ENCODE data around the gene NUP214. TPM values are rescaled to one million over a fixed set of nuclear protein-coding genes. Genes with fewer than 3 reads are reported as not detected.

The NUP214 gene
- total RNA-seq, 1 donor from 2014 or later, result 30.5 TPM

DNA sequence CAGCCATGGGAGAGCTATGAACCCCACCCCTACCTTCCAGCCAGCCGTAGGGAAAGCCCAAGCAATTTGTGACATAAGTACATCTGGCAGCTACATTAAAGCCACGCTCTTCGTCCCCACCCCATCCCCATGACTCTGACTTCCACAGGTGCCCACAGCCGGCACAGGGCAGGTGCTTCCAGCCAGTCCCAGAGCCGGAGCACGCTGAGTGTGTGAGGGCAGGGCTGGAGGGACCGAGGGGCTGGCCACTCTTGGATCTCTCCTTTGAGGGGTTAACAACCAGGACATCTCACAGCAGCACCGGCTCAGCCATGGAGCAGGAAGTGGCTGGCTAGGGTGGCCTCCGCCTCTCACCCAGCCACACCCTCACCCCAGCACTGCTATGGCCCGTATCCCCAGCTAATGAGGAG lies 153.3 kb downstream of the NUP214 start:
- Histone ChIP-seq H3K36me3 (ENCODE audit: control insufficient read depth, insufficient read depth, low read length) (no peaks in the 10 kb centered on the region), H3K27me3 (ENCODE audit: control insufficient read depth, insufficient read depth, low read length) (peaks cover 56% of the 10 kb centered on the region)
- TF ChIP-seq, protein P1, sequence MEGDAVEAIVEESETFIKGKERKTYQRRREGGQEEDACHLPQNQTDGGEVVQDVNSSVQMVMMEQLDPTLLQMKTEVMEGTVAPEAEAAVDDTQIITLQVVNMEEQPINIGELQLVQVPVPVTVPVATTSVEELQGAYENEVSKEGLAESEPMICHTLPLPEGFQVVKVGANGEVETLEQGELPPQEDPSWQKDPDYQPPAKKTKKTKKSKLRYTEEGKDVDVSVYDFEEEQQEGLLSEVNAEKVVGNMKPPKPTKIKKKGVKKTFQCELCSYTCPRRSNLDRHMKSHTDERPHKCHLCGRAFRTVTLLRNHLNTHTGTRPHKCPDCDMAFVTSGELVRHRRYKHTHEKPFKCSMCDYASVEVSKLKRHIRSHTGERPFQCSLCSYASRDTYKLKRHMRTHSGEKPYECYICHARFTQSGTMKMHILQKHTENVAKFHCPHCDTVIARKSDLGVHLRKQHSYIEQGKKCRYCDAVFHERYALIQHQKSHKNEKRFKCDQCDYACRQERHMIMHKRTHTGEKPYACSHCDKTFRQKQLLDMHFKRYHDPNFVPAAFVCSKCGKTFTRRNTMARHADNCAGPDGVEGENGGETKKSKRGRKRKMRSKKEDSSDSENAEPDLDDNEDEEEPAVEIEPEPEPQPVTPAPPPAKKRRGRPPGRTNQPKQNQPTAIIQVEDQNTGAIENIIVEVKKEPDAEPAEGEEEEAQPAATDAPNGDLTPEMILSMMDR (IDR thresholded peaks at IDR 0.05; ENCODE audit: insufficient read depth, low read length, poor library complexity, severe bottlenecking), result no peak

DNA sequence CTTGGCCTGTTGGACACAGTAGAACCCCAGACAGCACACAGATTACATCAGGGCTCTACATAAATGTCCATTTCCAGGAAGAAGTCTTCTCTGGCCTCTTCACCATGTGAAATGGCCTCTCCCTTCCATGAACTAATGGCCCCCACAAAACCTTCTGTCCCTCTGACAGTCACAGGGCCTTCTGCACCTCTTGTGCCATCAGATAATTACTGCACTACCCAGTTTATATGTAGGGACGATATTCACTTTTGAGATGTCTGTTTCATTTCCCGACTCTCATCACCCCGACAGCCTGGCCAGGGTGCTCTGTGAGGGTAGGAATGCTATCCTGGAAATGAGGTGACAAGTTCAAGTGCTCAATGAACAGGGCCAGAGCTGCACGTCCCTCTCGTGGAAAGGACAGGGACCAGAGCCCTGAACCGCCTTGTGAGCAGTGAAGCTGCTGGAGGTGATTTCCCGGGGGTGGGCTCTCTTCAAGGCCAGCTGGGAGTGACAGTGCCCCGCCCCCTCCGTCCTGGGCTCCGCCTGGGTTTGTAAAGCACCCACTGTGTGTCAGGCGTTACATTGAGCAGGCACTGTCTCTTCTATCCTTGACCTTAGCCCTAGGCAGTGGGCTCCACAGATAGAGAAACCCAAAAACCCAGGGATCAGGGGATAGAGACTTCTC lies 153.9 kb downstream of the NUP214 start:
- peaks cover 60% of the 10 kb centered on the region for H3K27me3 ChIP-seq (ENCODE audit: control insufficient read depth, insufficient read depth, low read length)

More for the DNA sequence above, 153.3 kb downstream of the NUP214 start:
- no peak overlapping the region for H3K4me3 ChIP-seq (ENCODE audit: low read depth, low read length)
- DNase-seq (ENCODE audit: low read depth), result no peak

DNA sequence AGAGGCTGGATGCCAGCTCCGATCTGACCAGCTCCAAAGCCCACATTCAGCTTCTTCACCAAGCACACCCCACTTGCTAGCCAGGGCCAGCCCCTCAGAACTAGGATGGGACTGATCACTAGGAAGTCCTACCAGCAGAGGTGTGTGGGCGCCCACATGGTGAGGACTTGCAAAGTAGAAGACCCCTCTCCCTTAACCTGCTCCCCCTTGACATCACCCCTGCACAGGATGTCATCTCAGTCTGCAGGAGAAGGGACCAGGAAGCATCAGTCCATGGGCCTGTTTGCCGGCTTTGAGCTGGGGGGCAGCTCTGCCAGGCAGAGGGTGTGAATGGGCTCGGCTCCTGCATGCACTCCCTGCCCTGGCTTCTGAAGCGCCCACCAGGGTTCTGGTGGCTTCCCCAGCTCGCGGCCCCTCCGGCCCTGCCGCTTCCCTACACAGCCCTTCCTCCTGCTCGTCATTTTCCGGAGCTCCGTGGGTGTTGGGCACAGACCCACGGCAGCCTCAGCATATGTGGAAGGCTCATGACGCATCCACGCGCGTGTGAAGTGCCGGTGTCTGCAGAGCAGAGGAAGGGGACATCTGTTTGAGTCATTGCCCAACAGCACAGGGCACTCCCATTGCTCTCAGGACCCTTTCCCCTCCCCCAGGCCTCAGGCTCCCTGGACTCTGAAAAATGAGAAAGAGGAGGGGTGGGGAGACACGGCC lies 154.6 kb downstream of the NUP214 start:
- TF ChIP-seq, protein P1 (IDR thresholded peaks at IDR 0.05; ENCODE audit: insufficient read depth, low read length, poor library complexity, severe bottlenecking), result no peak
- peaks cover 58% of the 10 kb centered on the region for H3K27me3 ChIP-seq (ENCODE audit: control insufficient read depth, insufficient read depth, low read length)

More for the DNA sequence above, 153.9 kb downstream of the NUP214 start:
- no peak for DNase-seq (ENCODE audit: low read depth)
- TF ChIP-seq, protein P1 (IDR thresholded peaks at IDR 0.05; ENCODE audit: insufficient read depth, low read length, poor library complexity, severe bottlenecking), result no peak
- Histone ChIP-seq H3K4me3 (ENCODE audit: low read depth, low read length) (no peak overlapping the region), H3K36me3 (ENCODE audit: control insufficient read depth, insufficient read depth, low read length) (no peaks in the 10 kb centered on the region)

DNA sequence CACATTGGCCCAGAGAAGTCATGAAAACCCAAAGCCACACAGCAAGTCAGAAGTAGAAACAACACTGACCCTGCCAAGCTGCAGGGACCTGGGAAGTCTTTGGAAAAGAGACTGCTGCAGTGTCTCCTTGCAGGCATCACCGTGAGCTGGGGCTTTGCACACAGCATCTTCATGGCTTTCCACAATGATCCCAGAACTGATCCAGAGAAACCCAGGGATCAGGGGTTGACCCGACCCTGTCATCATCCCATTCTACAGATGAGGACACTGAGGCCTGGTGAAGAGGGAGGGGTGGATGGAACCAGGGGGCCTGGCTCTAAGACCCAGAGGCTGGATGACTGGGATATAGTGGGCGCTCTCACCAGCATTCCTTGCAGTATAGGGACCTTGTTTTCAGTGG lies 155.3 kb downstream of the NUP214 start:
- TF ChIP-seq, protein P1 (IDR thresholded peaks at IDR 0.05; ENCODE audit: insufficient read depth, low read length, poor library complexity, severe bottlenecking), result no peak
- Histone ChIP-seq H3K4me3 (ENCODE audit: low read depth, low read length) (no peak overlapping the region), H3K27me3 (ENCODE audit: control insufficient read depth, insufficient read depth, low read length) (peaks cover 54% of the 10 kb centered on the region), H3K36me3 (ENCODE audit: control insufficient read depth, insufficient read depth, low read length) (no peaks in the 10 kb centered on the region)
- DNase-seq (ENCODE audit: low read depth), result no peak

More for the DNA sequence above, 154.6 kb downstream of the NUP214 start:
- DNase-seq (ENCODE audit: low read depth), result no peak
- no peak overlapping the region for H3K4me3 ChIP-seq (ENCODE audit: low read depth, low read length)
- no peaks in the 10 kb centered on the region for H3K36me3 ChIP-seq (ENCODE audit: control insufficient read depth, insufficient read depth, low read length)

DNA sequence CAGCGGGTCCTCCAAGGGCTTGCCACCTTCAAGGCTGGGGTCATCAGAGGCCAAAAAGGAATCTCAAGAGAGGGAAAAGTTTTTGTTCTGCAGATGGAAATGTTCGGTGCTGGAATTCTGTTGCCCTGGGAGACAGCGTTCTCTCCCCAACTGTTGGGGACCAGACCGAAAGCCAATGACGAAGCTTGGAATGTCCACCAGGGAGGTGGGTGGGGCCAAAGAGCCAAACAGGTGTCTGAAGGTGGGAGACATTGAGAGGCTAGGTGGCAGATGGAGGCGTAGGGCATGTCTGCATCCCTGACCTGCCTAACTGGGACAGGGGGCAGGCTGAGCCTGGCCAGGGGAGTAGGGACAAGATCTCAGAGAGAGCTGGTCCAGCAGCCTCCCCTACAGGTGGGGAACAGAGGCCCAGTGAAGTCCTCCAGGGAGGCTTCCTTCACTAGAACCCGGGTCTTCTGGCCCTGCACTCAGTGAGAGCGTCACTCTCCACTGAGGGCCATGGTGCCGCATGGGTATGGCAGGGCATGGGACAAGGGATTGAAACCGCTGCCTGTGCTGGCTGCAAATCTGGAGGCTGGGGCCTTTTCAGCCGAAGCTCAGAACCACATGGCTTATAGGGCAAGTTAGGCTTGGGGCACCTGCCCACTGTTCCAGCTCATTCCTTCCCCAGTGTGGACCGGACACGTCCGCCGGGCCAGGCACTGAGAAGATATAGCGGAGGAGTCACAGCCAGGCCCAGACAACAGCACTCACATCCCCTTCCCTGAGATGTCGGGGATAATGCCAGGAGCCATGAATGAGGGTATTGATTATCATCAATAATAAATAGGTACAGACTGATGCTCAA lies 156.0 kb downstream of the NUP214 start:
- Histone ChIP-seq H3K4me3 (ENCODE audit: low read depth, low read length) (no peak overlapping the region), H3K36me3 (ENCODE audit: control insufficient read depth, insufficient read depth, low read length) (no peaks in the 10 kb centered on the region), H3K27me3 (ENCODE audit: control insufficient read depth, insufficient read depth, low read length) (peaks cover 47% of the 10 kb centered on the region)
- TF ChIP-seq, protein P1 (IDR thresholded peaks at IDR 0.05; ENCODE audit: insufficient read depth, low read length, poor library complexity, severe bottlenecking), result no peak
- no peak for DNase-seq (ENCODE audit: low read depth)

Measured in kidney epithelial cell (primary cell).